HG03575 (cell line): Measurements from ENCODE around the gene FAM229B.
"Not testable (repeated sequence)": the region's sequence is repeated elsewhere in the genome, so short reads cannot be mapped to it uniquely, and the experiment has no call there.

ENCODE experiments used
- ATAC-seq: cut with Tn5 transposase; IDR thresholded peaks from one replicate; pipeline ENCODE4 v1.9.1; 2021; ENCODE audit not compliant: unreplicated experiment, insufficient number of reproducible peaks, low FRiP score; ENCODE audit errors: extremely low read depth

Gene FAM229B, protein sequence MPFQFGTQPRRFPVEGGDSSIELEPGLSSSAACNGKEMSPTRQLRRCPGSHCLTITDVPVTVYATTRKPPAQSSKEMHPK

DNA sequence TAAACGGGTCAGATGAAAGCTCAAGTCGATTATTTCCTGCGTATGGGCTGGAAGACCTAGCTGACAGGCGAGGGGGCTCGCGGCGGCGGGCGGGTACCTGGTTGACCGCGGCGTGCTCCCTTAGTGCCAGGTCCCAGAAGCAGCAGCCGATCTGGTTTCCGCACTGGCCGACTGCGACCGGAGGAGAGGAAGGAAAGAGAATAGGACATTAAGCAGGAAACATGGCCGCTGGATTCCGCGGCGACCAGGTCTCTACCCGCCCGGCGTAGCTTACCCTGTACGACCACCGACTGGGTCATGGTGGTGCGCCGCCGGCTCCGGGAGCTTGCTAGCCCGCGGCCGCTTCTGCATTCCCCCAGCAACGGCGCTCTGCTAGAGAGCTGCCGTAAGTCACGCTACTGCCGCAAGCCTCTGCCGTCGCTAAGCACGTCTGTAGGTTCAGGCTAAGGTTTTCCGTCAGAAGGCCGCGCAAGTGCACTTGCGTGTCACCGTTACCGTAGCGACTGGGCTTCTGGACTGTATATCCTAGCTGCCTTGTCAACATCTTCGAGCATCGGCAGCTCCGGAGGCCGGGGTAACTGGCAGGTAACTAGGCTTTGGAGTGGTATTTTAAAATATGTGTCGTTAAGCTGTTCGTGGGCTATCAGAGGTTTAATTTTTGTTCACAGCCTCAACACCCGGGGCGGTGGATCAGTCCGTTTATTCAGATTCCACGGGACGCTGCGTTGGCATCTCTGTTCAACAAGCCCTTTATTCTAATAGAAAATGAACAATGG lies at the start of gene FAM229B, which contains the start of gene TUBE1:
FAM229B (plus strand) TSS at position 456 of the 776 bp plus-strand sequence. CDS start 11,693 bp downstream, outside the sequence.
TUBE1 (minus strand) TSS at position 347 of the 776 bp plus-strand sequence; CDS start at position 299, 48 bp downstream.
- ATAC-seq = peak; percentile 96

DNA sequence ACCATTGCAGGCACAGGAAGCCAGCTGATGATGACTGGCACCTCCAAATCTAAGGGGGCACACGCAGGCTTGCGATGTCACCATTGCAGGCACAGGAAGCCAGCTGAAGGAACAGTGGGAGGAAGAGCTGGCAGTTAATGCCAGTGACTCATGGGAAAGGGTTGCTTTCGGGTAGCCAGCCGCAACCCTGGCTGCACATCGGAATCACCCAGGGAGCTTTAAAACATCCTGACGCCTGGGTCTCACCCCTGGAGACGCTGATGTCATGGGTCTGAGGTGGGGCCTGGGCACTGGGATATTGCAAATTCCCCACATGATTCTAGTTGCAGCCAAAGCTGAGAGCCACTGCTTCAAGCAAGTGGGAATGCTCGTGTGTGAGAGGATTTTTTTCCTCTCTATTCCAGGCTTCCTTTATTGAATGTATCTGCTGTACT lies 49.6 kb upstream of the FAM229B start:
- no peak for ATAC-seq

DNA sequence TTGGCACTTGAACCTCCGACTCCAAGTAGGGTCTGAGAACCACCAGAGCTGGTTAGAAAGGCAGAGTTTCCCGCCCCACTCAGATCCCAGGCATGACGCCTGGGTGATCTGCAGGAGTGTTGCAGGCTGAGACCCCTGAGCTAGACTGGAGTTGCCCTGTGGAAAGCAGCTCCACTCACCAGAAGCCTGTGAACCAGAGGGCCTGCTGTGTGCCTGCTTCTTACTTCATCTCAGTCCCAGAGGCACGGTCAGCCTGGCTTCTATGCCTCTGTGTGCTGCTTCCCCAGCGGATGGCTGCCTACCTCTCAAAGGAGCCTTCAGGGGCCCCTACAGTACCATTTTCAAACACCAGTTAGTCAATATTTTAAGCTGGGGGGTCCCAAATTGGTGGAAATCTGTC lies 49.1 kb upstream of the FAM229B start:
- no peak for ATAC-seq

DNA sequence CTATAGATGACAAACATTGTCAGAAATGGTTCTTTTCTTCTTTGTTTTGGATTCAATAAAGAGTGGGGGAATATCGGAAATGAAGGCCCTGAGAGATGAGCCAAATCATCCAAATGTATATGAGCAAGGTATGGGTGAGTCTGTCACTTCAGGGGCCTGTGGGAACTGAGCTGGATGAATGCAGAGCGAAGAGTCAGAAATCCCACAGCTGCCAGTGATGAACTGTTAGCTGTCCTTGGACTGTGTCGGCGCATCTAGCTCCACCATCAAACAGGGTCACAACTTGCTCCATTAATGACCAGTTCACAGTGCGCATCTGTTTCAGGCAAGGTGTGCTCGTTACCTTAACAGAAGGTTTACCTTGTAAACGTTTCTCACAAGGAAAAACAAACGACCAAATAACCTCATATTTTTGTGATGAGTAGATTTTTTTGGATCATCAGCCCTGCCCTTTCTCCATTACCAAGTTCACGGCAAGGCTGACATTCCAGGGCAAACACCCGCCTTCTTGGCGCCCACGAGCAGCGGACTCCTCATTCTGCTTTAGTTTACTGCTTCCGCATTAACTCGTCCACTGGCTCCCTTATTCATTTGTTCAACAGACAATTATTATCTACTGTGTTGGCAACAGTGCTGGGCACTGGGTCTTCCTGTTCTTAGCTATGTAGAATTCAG lies 48.5 kb upstream of the FAM229B start:
- ATAC-seq = no peak

DNA sequence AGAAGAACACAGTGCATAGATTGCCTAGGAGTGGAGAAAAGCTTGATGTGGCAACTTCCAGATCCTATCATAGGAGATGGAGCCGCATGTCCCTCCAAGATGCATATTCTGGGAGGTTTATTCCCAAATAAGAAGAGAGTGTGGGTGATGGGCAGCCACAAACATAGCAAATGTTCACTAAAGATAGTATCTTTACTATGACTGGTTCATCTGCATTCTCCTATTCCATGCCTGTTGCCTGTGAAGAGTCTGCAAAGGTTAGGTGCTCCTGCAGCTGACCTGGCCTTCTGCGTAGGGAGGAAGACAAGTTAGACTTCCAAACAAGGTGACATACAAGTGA lies 48.0 kb upstream of the FAM229B start:
- no peak for ATAC-seq

DNA sequence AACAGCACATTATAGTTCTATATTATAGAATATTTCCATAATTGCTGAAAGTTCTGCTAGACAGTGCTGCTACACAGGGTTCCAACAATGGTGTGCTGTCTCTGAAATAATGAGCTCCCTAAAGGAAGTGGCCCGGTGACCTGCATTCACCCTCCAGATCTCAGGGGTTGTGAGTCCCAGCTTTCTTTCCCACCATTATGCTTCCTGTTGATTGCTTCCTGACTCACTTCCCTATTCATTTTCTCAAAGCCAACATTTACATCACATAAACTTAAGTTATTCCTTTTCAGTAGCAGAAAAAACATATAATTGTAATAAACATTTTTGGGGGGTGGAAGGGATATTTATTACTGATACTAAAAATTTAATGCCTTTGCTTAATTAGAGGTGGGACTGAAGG lies 46.4 kb upstream of the FAM229B start:
- ATAC-seq = no peak

DNA sequence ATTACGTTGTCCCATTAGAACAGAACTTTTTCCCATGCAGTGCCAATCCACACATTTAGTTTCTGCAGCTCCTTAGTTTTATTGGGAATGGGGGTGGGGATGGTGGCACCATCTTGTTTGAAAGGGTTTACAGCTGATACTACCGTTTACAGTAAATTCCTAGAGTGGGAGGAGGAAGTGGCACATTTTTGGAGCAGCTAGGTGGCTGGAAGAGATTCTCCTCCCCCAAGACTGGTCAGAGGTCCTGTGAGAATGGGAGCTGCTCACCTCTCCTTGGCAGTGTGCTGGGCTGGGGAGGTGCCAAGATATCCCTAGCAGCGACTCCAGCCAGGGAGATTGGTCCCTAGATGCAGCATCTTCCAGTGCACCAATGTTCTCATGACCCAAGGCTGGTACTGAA lies 45.9 kb upstream of the FAM229B start:
- no peak for ATAC-seq

DNA sequence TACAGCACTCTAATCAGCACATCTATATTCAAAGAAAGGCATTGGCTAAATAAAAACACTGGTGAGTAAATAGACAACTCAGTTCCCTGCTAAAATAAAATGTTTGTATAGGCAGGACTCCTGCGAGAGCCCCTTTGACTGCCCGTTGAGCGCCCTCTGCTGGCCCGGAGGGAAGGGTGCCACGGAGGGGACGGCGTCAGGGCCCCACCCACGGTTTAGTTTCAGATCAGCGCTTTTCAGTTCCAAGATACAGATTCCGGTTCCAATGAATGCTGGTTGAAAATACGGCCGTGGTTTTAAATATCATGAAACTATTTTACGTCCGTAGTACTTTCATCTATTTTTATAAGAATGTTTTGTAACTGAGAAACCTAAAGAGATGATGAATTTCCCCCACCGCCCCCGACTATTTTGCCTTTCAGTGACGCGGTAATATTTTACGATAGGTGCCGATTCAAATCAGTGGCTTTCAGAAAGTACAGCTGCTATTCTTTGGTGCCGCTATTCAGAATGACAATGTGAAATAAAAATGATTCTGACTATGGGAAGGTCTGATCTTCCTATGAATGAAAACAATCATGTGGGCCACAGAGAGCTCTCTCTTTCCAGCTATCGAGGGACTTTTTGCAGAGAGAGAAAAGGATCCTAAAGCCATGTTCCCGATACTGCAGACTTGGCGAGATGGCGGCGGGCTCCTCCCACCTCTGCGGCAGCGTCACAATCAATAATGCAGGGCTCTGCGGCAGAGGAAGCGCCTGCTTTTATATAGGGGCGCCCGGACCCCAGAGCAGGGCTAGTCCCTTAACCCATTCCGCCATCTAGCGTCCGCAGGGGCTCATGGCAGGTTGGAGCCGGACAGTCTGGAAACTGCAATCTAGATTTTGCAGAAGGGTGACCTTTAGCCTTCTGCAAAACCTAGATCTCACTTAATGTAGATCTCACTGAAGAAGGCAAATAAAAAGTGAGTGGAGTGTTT lies 44.1 kb upstream of the FAM229B start:
- ATAC-seq = peak; percentile 82

DNA sequence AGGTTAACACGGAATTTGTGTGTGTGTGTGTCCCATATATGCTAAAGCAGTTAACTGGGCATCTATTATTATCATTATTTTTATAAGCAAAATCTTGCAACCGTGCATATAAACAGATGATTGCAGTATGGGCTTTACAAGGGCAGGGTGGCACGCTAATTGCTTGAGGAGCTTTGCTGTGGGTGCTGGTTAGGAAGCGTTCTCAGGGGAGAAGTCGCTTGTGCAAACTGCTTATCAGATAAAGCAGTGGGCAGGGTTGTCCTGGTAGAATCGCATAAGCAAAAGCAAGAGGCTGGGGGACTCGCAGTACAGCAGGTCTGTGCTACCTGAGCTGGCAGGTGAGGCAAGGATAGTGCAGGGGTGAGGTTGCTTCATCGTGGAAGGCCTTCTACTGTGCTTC lies 43.2 kb upstream of the FAM229B start:
- ATAC-seq = no peak

DNA sequence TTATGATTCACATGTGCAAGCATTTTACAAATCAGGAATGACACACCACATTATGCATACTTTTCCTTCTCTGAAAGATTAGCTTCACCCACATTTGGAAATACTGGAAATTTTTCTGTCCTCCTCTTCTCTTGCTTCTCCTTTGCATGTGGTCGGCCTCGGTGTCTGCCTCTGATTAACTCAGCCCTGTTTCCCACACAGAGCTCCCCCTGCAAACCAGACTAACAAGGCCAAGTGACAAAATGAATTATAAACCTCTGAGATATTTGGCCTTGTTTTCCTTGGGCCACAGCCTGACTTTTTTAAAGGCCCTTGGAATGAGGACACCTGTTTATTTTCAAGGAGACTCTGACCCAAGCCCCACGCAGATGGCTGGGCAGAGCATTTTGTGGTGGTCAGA lies 42.5 kb upstream of the FAM229B start:
- ATAC-seq = no peak

DNA sequence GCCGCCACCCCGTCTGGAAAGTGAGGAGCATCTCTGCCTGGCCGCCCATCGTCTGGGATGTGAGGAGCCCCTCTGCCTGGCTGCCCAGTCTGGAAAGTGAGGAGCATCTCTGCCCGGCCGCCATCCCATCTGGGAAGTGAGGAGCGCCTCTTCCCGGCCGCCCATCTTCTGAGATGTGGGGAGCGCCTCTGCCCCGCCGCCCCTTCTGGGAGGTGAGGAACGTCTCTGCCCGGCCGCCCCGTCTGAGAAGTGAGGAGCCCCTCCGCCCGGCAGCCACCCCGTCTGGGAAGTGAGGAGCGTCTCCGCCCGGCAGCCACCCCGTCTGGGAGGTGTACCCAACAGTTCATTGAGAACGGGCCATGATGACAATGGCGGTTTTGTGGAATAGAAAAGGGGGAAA lies 39.9 kb upstream of the FAM229B start:
- not testable (repeated sequence) for ATAC-seq

DNA sequence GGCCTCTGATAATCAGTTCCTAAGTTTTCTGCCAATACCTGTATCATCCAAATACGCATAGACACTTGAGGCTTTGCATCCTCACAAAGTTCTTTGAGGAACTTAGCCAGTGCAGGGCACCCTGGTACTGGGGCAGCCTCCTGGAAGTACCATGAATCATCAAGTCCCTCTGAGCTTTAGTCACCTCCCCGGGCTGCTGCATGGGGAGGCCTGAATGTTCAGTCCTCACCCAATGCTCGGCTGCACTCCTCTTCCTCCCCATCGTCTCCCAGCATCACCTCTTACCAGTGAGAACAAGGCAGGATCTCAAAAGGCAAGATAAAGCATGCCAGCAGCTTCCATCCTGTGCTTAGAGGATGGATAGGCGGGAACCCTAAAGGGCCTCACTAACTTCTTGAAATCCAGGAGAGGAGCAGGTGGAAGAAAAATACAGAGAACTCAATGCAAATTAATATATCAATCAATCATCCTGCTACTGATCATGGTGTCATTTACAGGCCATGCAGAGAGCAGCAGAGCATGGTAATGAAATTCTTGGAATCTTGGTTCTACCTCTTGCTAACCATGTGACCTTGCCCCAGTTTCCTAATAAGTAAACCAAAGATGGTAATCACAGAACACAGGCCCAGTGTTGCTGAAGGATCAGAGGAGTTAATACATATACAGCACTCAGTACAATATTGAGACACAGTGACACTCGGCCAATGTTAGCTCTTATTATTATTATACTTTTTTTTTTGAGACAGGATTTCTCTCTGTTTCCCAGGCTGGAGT lies 38.2 kb upstream of the FAM229B start:
- no peak for ATAC-seq

DNA sequence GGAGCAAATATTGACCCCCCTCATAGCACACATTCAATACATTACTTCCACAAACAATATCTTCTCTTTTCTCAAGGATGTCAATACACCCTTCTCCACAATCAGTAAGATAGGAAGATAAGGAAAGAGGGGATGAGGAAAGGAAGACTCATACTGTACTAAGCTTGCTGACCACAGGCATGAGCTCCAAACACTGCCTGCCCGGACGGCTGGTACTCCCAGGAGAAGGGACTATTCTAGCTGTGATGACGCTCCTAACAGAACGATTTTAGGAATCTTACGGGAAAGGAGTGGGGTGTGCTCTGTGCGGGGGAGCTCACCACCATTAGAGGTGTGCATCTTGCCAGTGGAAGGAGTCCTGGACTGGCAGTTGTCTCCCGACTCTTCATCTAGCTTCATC lies 37.4 kb upstream of the FAM229B start:
- no peak for ATAC-seq

DNA sequence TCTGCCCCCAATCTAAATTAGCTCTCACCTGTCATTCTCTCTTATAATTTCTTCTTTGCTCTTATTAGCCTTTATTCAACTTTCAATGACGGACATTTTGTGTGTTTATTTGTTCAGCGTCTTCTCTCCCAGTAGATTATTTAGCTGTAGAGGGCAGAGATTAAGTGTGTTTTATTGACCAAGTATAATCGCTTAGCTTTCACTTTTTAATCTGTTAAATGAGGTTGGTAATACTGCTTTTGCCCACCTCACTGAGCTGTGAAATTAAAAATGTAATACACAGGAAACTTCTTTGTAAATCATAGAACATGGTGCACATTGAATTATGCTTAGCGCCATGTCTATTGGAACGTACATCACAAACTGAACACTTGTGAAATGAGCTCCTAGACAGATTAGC lies 37.0 kb upstream of the FAM229B start:
- no peak for ATAC-seq

DNA sequence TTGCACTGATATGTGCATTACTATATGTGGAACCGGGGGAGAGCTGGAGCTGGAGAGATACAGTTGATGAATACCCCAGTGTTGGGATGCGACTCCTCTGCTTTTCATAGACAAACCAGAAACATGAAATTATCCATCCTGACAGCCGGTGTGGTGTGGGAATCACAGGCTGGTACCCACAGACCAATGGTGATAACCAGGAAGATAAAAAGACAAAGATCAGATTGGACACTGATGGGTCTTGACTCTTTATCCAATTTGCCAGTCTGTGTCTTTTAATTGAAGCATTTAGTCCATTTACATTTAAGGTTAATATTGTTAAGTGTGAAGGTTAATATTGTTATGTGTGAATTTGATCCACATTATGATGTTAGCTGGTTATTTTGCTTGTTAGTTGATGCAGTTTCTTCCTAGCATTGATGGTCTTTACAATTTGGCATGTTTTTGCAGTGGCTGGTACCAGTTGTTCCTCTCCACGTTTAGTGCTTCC lies 36.1 kb upstream of the FAM229B start:
- not testable (repeated sequence) for ATAC-seq

DNA sequence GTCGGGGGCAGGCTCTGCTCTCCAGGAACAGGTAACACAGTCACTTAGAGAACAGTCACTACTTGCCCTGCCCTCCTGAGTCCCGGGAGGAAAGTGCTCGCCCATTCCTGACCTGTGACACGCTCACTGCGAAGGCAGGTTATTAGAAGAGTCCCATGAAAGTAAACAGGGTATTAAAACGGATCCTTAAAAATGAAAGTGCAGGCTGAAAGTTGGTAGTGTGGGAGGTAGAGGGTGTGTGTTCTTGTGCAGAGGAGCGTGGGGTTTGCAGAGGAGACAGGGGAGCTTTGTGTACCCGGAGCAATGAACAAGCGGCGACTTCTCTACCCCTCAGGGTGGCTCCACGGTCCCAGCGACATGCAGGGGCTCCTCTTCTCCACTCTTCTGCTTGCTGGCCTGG lies 33.4 kb upstream of the FAM229B start, which contains the start of gene CCN6:
CCN6 (plus strand) TSS at position 104 of the 400 bp plus-strand sequence; CDS start at position 358, 254 bp downstream.
- ATAC-seq = no peak

DNA sequence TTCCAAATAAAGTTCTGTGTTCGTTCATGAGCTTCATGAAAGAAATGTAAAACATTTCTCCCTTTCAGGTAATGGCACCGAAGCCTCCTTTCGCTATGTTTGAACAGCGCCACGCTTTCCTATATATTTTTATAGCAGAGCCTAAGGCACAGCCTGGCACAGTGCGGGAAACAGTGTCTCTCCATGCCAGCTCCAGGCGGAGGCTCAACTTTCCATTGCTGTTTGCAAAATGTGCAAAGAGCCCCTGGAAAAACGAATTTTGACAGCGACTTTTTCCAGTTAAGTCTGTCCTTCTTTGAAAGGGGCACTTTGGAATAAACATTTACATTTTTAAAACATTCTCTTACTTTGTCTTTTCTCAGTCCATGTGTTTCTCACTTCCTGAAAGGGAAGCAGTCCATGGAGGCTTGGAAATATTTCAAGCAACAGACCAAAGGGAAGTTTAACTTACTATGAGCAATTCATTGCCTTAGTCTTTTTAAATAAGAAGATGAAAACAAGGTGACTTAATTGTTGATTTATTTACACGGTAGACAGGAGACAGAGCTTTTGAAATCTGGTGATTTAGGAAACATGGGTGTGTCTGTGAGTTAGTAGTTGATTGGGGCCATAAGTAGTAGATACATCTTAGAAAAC lies 32.7 kb upstream of the FAM229B start:
- no peak for ATAC-seq
